ENCODE results near the gene CPNE5. TPM values are rescaled to one million over a fixed set of nuclear protein-coding genes. Genes with fewer than 3 reads are reported as not detected.

The CPNE5 gene
- total RNA-seq, 1 donor, result not detected

GRCh38 chr6:36862848-36863382 lies 23.7 kb upstream of the CPNE5 start:
- Histone ChIP-seq H3K27ac (ENCODE audit: low read depth, low read length) (no peak overlapping the region), H3K79me2 (ENCODE audit: insufficient read depth, low read length) (peaks cover 58% of the 10 kb centered on the region), H3K27me3 (ENCODE audit: insufficient read depth, low read length) (no peaks in the 10 kb centered on the region), H2AFZ (ENCODE audit: low read length) (no peak overlapping the region), H3K36me3 (ENCODE audit: insufficient read depth, low read length) (peaks cover 20% of the 10 kb centered on the region), H3K9me3 (ENCODE audit: low read depth, low read length) (no peaks in the 10 kb centered on the region), H3K4me3 (ENCODE audit: insufficient read depth, low read length) (no peak overlapping the region), H3K4me1 (ENCODE audit: insufficient read depth, low read length) (peaks cover 9% of the 10 kb centered on the region), H4K20me1 (ENCODE audit: insufficient read depth, low read length) (peaks cover 19% of the 10 kb centered on the region), H3K4me2 (ENCODE audit: insufficient read depth, low read length) (no peak overlapping the region)
- DNase-seq (ENCODE audit: insufficient read length, low spot score, missing footprints), result no peak
- no peak for TF ChIP-seq CTCF (IDR thresholded peaks at IDR 0.05; ENCODE audit: extremely low read depth, low read depth, low read length)

DNA sequence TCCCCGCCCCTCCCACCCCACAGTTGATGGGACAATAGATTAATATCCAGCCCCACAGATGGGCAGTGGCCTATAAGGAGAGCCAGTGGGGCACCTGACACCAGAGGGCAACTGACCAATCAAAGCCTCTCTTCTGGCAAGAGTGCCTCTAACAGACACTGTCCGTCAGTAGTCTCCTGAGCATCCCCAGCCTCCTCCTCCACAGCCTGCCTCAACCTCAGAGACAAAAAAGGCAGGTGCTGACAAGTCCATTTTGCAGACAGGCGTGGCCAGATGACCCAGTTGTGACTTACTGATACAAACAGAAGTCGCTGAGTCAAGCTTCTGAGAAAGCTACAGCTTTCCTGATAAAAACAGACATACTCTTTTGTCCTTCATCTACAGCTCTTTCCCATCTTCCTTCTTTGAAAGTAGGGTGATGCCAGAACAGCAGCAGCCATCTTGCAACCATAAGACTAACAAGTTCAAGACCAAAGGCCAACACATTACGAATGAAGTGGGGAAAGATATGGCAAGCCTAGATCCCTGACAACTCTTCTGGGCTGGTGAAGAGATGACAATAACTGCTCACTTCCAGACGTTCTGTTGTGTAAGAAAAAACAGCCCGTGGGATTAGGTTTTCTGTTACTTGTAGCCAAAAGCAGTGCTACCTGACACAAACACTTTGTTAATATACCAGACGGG lies 23.1 kb upstream of the CPNE5 start:
- H3K27ac ChIP-seq (ENCODE audit: low read depth, low read length), result no peak overlapping the region
- H3K9me3 ChIP-seq (ENCODE audit: low read depth, low read length), result no peaks in the 10 kb centered on the region
- peaks cover 9% of the 10 kb centered on the region for H3K4me1 ChIP-seq (ENCODE audit: insufficient read depth, low read length)
- DNase-seq (ENCODE audit: insufficient read length, low spot score, missing footprints), result no peak
- TF ChIP-seq CTCF (IDR thresholded peaks at IDR 0.05; ENCODE audit: extremely low read depth, low read depth, low read length), result no peak
- peaks cover 17% of the 10 kb centered on the region for H3K36me3 ChIP-seq (ENCODE audit: insufficient read depth, low read length)
- H3K4me3 ChIP-seq (ENCODE audit: insufficient read depth, low read length), result no peak overlapping the region
- peaks cover 52% of the 10 kb centered on the region for H3K79me2 ChIP-seq (ENCODE audit: insufficient read depth, low read length)
- H3K4me2 ChIP-seq (ENCODE audit: insufficient read depth, low read length), result no peak overlapping the region
- H4K20me1 ChIP-seq (ENCODE audit: insufficient read depth, low read length), result peaks cover 19% of the 10 kb centered on the region
- H3K27me3 ChIP-seq (ENCODE audit: insufficient read depth, low read length), result no peaks in the 10 kb centered on the region
- no peak overlapping the region for H2AFZ ChIP-seq (ENCODE audit: low read length)

- Histone ChIP-seq H3K4me1 (ENCODE audit: insufficient read depth, low read length) (peaks cover 9% of the 10 kb centered on the region), H3K27ac (ENCODE audit: low read depth, low read length) (no peak overlapping the region), H3K9me3 (ENCODE audit: low read depth, low read length) (no peaks in the 10 kb centered on the region), H2AFZ (ENCODE audit: low read length) (no peak overlapping the region), H3K4me3 (ENCODE audit: insufficient read depth, low read length) (no peak overlapping the region), H3K79me2 (ENCODE audit: insufficient read depth, low read length) (peaks cover 31% of the 10 kb centered on the region), H3K36me3 (ENCODE audit: insufficient read depth, low read length) (peaks cover 23% of the 10 kb centered on the region), H3K27me3 (ENCODE audit: insufficient read depth, low read length) (no peaks in the 10 kb centered on the region), H4K20me1 (ENCODE audit: insufficient read depth, low read length) (peaks cover 12% of the 10 kb centered on the region), H3K4me2 (ENCODE audit: insufficient read depth, low read length) (no peak overlapping the region)
- no peak for DNase-seq (ENCODE audit: insufficient read length, low spot score, missing footprints)
- TF ChIP-seq CTCF (IDR thresholded peaks at IDR 0.05; ENCODE audit: extremely low read depth, low read depth, low read length), result no peak
Measured at GRCh38 chr6:36860126-36860525, 20.9 kb upstream of the CPNE5 start.

DNA sequence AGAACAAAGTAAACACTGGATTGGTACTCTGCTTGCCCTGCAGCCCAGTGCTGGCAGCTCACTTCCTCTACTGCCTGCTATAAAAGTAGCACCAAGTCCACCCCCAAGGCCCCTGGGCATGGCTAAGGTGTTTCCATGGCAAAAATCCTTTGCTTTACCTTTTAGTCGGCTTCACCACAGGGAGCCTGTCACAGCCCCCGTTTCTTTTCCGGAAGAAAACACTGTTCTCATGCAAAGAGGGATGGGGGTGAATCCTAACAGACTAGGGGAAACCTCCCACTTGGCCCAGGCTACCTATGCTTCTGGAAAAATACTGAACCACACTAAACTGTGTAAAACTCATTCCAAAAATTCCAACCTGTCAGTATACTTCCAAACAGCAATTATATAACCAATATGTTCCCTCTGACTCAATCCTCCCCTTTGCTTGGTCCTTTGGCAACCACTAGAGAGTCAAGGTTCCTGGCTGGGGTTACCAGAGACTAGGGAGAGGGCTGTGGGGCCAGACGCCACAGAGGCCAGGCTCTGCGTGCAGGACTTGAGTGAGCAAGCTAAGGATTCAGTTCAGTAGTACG lies 19.2 kb upstream of the CPNE5 start:
- DNase-seq (ENCODE audit: insufficient read length, low spot score, missing footprints), result no peak
- Histone ChIP-seq H3K27me3 (ENCODE audit: insufficient read depth, low read length) (no peaks in the 10 kb centered on the region), H3K36me3 (ENCODE audit: insufficient read depth, low read length) (peaks cover 26% of the 10 kb centered on the region), H2AFZ (ENCODE audit: low read length) (no peak overlapping the region), H3K4me3 (ENCODE audit: insufficient read depth, low read length) (no peak overlapping the region), H3K79me2 (ENCODE audit: insufficient read depth, low read length) (peaks cover 19% of the 10 kb centered on the region), H3K27ac (ENCODE audit: low read depth, low read length) (no peak overlapping the region), H3K9me3 (ENCODE audit: low read depth, low read length) (no peaks in the 10 kb centered on the region), H4K20me1 (ENCODE audit: insufficient read depth, low read length) (peaks cover 6% of the 10 kb centered on the region), H3K4me1 (ENCODE audit: insufficient read depth, low read length) (peaks cover 12% of the 10 kb centered on the region), H3K4me2 (ENCODE audit: insufficient read depth, low read length) (no peak overlapping the region)
- TF ChIP-seq CTCF (IDR thresholded peaks at IDR 0.05; ENCODE audit: extremely low read depth, low read depth, low read length), result no peak
